IPS-20b (cell line): ENCODE results near the gene SYT9.

Source experiments
- H3K27ac ChIP-seq: one replicate; pipeline ENCODE4 v1.5.1; 2013; ENCODE audit warnings: low read length
- H3K27me3 ChIP-seq: 2 replicates; pipeline ENCODE4 v1.6.1; 2013; ENCODE audit warnings: mild to moderate bottlenecking, low read length, inconsistent platforms; ENCODE audit not compliant: insufficient read depth
- H3K36me3 ChIP-seq: 2 replicates; pipeline ENCODE4 v1.6.1; 2013; ENCODE audit warnings: low read depth, mild to moderate bottlenecking, inconsistent platforms, low read length, moderate library complexity; ENCODE audit not compliant: insufficient read depth
- H3K4me1 ChIP-seq: 2 replicates; pipeline ENCODE4 v1.6.1; 2013; ENCODE audit warnings: mild to moderate bottlenecking, control low read depth, inconsistent platforms, low read length, moderate library complexity; ENCODE audit not compliant: insufficient read depth
- H3K4me3 ChIP-seq: 2 replicates; pipeline ENCODE4 v1.5.1; 2013; ENCODE audit warnings: mild to moderate bottlenecking, low read length, inconsistent platforms
- H3K9ac ChIP-seq: 2 replicates; pipeline ENCODE4 v1.6.1; 2013; ENCODE audit warnings: low read depth, mild to moderate bottlenecking, inconsistent platforms, low read length, moderate library complexity
- H3K9me3 ChIP-seq: 2 replicates; pipeline ENCODE4 v1.6.1; 2013; ENCODE audit warnings: mild to moderate bottlenecking, low read depth, low read length, inconsistent platforms; ENCODE audit not compliant: insufficient read depth

SYT9 gene

GRCh38 chr11:7436146-7436545 is 184.4 kb downstream of the SYT9 start:
- Histone ChIP-seq H3K4me1 (peaks cover 9% of the 10 kb centered on the region; the same call in 1 of the 2 replicates), H3K9ac (no peak overlapping the region), H3K4me3 (no peak overlapping the region), H3K27ac (no peak overlapping the region), H3K36me3 (no peaks in the 10 kb centered on the region), H3K9me3 (no peaks in the 10 kb centered on the region), H3K27me3 (no peaks in the 10 kb centered on the region)

DNA sequence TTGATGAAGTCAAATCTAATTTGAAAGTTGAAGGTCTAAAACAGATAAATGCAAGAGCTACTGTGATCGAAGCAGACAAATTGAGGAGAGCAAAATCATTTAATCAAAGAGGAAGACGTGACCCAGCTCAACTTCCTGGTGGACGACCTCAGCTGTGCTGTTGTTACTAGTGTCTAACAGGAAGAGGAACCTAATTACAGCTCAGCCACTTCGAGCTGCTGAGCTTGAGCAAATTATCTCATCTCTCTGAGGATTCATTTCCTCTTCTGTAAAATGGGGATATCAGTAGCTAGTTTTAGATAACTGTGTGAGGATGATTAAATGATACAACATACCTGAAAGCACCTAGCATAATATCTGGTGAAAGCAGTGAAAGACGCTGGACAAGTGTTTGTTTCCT is 185.0 kb downstream of the SYT9 start:
- H3K9me3 ChIP-seq: no peaks in the 10 kb centered on the region
- H3K27ac ChIP-seq: no peak overlapping the region
- H3K9ac ChIP-seq: no peak overlapping the region
- no peaks in the 10 kb centered on the region for H3K27me3 ChIP-seq
- peaks cover 9% of the 10 kb centered on the region; the same call in 1 of the 2 replicates for H3K4me1 ChIP-seq
- H3K36me3 ChIP-seq: no peaks in the 10 kb centered on the region
- H3K4me3 ChIP-seq: no peak overlapping the region

DNA sequence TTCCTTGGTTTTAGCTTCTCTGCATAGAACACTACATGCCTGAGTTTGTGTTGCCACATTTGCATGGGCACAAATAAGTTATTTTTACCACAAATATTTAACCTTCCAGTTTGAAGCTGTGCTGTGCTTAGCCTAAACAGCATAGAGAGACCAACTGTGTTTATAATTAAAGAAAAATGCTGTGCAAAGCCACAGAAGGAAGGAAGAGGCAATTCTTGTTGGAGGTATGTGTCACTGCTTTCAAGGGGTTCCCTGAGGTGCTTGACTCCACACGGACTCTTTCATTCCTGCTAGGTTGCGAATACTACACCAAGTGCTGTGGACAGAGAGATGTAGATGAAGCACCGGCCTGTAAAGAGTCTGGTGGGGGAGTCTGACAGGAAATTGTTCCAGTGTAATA is 186.0 kb downstream of the SYT9 start:
- H3K27me3 ChIP-seq: no peaks in the 10 kb centered on the region
- H3K9ac ChIP-seq: no peak overlapping the region
- H3K9me3 ChIP-seq: no peaks in the 10 kb centered on the region
- no peak overlapping the region for H3K27ac ChIP-seq
- H3K36me3 ChIP-seq: no peaks in the 10 kb centered on the region
- no peak overlapping the region for H3K4me3 ChIP-seq
- peaks cover 9% of the 10 kb centered on the region; the same call in 1 of the 2 replicates for H3K4me1 ChIP-seq

DNA sequence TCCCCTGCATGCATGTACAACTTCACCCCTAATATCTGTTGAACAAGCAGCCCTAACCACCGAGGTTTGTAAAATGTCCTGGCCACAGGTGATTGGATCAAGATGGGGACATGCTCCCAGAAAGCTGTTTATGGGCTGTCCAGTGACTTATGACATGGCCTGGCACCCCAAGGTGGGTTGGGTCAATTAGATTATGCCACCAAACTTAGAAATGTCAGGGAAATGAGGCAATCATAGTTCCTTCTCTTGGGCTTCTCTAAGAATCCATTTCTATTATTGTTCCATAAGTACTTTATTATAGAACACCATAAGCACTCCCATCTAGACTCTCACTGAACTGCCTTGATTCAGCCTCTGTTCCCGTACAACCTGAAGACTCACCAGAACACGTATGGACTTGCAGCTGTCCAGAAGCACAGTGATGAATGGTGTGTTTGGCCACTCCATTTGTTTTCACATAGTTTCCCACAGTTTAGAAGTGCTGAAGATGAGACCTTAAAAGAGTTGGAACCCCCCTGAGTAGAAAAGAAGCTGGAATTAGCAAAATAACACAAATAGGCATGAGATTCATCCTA is 188.1 kb downstream of the SYT9 start:
- no peak overlapping the region for H3K27ac ChIP-seq
- no peaks in the 10 kb centered on the region for H3K36me3 ChIP-seq
- no peak overlapping the region for H3K4me3 ChIP-seq
- no peaks in the 10 kb centered on the region for H3K27me3 ChIP-seq
- H3K4me1 ChIP-seq: peaks cover 12% of the 10 kb centered on the region; the same call in 1 of the 2 replicates
- H3K9me3 ChIP-seq: no peaks in the 10 kb centered on the region
- H3K9ac ChIP-seq: no peak overlapping the region

- Histone ChIP-seq H3K36me3 (no peaks in the 10 kb centered on the region), H3K9me3 (no peaks in the 10 kb centered on the region), H3K4me1 (peaks cover 4% of the 10 kb centered on the region; the same call in 1 of the 2 replicates), H3K4me3 (no peak overlapping the region), H3K27me3 (no peaks in the 10 kb centered on the region), H3K9ac (no peak overlapping the region), H3K27ac (no peak overlapping the region)
These were observed 191.0 kb downstream of the SYT9 start for GRCh38 chr11:7442588-7443215.

DNA sequence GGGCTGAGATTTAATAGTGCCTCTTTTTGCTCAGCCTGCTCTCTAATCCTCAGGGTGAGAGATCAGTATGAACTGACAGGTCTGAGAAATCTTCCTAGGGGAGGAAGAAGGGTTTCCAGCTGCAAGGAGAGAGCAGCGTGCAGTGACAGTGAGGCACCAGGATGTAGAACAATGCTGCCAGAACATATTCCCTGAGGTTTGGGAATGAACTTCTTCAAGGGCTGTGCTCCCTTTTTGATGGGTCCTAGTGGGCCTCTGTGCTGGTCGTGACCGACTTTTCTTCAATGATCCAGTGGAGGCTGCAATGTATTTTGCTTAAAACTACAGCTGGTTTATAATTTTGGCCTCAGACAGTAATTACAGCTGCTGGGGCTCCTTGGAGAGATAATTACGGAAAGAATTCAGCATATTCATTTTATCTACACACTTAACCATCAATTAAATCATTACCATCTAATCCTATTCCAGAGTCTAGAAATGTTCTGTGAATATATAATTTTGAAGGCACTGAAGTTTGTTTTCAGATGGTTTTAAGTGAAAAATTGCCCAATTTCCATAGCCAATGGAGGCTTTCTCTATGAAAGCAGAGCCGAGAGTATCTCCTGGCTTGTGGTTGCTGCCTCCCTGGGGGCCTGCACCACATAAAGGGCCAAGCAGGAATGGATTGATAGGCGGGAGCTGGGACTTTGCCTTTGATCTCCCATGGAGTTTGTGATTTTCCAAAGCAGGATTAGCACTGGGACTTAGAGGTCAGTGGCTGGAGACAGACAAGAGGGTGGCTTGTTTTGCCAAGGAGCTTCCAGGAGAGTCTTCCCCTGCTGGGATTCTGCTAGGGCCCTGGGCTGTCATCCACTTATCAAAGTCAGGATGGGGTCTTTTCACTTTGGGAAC is 192.6 kb downstream of the SYT9 start:
- Histone ChIP-seq H3K36me3 (no peaks in the 10 kb centered on the region), H3K9me3 (no peaks in the 10 kb centered on the region), H3K4me3 (no peak overlapping the region), H3K9ac (no peak overlapping the region), H3K27me3 (no peaks in the 10 kb centered on the region), H3K4me1 (peaks cover 3% of the 10 kb centered on the region; the same call in 1 of the 2 replicates), H3K27ac (no peak overlapping the region)

- Histone ChIP-seq H3K4me3 (no peak overlapping the region), H3K4me1 (peaks cover 3% of the 10 kb centered on the region; the same call in 1 of the 2 replicates), H3K9me3 (no peaks in the 10 kb centered on the region), H3K27me3 (no peaks in the 10 kb centered on the region), H3K36me3 (no peaks in the 10 kb centered on the region), H3K9ac (no peak overlapping the region), H3K27ac (no peak overlapping the region)
These were observed 193.9 kb downstream of the SYT9 start for GRCh38 chr11:7445564-7445963.

- Histone ChIP-seq H3K36me3 (no peaks in the 10 kb centered on the region), H3K9me3 (no peaks in the 10 kb centered on the region), H3K27ac (no peak overlapping the region), H3K9ac (no peak overlapping the region), H3K4me3 (no peak overlapping the region), H3K27me3 (no peaks in the 10 kb centered on the region), H3K4me1 (peaks cover 6% of the 10 kb centered on the region)
These were observed 196.5 kb downstream of the SYT9 start for GRCh38 chr11:7448201-7448600.

DNA sequence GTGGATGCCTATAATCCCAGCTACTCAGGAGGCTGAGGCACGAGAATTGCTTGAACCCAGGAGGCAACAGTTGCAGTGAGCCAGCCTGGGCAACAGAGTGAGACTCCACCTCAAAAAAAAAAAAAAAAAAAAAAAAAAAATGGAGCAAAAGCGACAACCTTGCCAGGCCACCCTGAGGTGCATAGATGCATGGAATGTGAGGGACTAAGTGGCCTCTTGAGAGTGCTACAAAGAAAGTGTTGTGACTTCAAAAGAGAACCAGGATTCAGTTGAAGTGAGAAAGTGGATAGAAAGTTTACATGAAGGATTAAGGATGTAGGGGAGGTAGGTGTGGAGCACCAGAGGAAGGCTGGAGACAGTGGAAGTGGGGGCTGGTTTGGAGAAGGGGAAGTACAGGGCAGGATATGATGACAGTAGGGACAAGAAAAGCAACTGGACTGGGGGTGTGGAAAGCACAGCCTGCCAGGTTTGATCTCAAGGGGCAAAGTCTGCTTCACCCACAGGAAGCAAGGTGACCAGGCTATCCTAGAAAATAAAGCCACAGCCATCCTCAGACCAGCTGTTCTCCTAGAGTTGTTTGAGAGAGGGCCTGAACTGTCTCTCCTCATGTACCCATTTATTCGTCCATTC is 197.6 kb downstream of the SYT9 start:
- Histone ChIP-seq H3K27ac (no peak overlapping the region), H3K9me3 (no peaks in the 10 kb centered on the region), H3K27me3 (no peaks in the 10 kb centered on the region), H3K4me1 (peaks cover 6% of the 10 kb centered on the region), H3K9ac (no peak overlapping the region), H3K36me3 (no peaks in the 10 kb centered on the region), H3K4me3 (no peak overlapping the region)

DNA sequence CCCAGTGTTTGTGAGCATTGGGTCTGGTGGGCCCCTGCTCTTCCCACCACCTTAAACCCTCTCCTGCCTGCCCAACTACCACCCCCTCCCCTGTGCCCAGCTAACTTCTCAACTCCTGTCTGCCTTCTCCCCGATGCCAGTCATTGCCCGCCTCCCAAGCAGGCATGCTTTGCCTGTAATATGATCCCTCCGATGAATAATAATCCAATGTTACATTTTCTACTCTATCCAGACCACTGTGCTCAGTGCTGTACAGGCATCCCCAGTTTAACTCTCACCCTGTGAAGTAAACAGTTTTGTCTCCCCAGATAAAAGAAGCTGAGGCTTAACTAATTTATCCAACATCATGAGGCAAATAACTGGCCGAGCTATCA is 198.1 kb downstream of the SYT9 start:
- no peaks in the 10 kb centered on the region for H3K27me3 ChIP-seq
- peaks cover 6% of the 10 kb centered on the region for H3K4me1 ChIP-seq
- H3K9me3 ChIP-seq: no peaks in the 10 kb centered on the region
- no peak overlapping the region for H3K27ac ChIP-seq
- no peak overlapping the region for H3K4me3 ChIP-seq
- H3K9ac ChIP-seq: no peak overlapping the region
- no peaks in the 10 kb centered on the region for H3K36me3 ChIP-seq

DNA sequence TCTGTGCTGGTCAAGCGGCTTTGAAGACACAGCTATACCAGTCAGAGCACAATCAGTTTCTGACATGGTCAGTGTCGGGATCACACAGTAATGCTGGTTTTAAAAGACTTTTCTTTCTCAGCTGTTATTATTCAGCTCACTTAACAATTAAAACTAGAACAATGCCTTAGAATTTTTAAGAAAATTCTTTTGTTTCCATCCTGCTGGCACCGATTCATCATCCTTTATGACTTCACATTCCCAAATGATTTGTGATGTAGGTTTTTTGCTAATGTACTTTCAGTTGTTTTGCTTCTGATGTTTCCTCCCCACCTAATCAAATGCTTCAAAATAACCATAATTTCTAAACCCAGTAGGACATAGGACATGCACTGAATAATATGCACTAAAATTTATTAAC is 199.1 kb downstream of the SYT9 start:
- Histone ChIP-seq H3K4me1 (peaks cover 6% of the 10 kb centered on the region), H3K9me3 (no peaks in the 10 kb centered on the region), H3K27me3 (no peaks in the 10 kb centered on the region), H3K9ac (no peak overlapping the region), H3K4me3 (no peak overlapping the region), H3K27ac (no peak overlapping the region), H3K36me3 (no peaks in the 10 kb centered on the region)
